Stimulated activated CD4-positive, alpha-beta T cell treated with anti-CD3 and anti-CD28 coated beads, Interleukin-12 subunit alpha, Interleukin-12 subunit beta, amount 100 ng/mL, for 48 hours (primary cell): Measurements from ENCODE around the gene NSD2.
"Not testable (repeated sequence)": the region's sequence is repeated elsewhere in the genome, so short reads cannot be mapped to it uniquely, and the experiment has no call there.

Experiments
- DNase-seq, 3 donors: peaks; one replicate each; pipeline ENCODE4 v3.0.0-alpha.2; 2020; ENCODE audit warnings: low read depth in 2 of 3, low spot score in 1 of 3

NSD2 gene

DNA sequence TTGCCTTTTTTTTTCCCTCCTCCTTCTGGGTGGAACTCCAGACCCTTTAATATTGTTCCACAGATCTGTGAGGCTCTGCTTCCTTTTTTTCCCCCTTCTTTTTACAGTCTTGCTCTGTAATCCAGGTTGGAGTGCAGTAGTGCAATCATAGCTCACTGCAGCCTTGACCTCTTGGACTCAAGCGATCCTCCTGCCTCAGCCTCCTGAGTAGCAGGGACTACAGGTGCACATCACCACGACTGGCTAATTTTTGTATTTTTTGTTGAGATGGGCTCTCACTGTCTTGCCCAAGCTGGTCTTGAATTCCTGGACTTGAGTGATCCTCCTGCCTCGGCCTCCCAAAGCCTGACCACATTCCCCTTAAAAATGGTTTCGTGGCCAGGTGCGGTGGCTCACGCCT, 26.8 kb downstream of the NSD2 start:
- DNase-seq, result no peak

DNA sequence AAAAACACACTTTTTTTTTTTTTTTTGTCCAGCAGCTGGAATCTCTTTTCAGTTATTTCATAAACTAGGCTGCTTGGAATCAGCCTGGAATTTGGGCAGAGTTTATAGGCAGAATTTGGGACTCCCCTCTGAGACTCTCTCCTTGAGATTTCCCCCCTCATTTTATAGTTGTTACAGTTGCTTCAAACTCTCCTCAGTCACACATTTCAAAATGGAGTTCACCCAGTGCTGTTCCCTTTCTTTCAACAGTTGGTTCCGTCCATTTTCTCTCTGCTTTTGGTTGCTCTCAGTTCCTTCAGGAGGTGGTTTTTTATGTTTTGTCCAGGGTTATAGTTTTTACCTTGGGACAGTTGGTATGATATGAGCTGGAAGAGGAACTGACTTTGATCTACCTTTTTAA, 27.5 kb downstream of the NSD2 start:
- DNase-seq, result no peak

DNA sequence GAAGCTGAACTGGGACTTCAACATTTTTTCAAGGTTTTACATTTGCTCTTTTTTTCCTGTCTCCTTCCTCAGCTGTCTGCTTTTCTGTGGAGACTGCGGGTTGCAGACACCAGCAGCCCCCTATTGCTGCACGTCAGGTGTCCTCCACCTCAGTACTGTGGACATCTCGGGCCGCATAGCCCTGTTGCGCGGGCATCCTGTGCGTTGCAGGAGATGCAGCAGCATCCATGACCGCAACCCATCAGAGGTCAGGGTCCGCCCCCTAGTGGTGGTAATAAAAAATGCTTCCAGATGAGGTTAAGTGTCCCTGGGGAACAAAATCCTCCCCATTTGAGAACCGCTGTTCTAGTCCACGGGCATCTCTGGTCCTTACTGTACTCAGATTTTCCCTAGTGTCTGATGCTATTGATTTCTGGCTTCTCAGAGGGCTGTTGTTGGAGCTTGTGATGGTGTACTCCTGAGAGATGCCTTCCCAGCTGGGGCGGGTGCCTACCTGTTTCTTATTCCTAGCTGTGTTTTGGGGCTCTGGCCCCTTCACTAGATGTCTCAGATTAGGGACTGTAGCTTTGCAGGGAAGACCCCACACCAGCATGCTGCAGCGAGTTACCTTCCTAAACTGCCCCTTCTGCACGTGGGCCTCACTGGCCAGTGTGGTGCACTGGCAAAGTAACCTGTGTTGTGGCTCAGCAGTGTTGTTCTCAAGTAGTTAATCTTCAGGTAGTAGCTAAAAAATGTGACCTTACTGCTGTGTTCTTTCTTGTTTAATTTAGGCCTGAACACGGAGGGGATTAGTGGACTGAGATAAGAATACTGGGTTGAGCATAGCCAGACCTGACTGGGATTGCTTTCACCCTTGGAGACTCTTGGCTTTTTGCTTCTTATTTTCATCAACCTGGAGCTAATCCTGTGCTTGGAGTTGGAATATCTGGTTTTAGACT, 28.2 kb downstream of the NSD2 start:
- DNase-seq, result peak; percentile 53 to 73 (median 56)

DNA sequence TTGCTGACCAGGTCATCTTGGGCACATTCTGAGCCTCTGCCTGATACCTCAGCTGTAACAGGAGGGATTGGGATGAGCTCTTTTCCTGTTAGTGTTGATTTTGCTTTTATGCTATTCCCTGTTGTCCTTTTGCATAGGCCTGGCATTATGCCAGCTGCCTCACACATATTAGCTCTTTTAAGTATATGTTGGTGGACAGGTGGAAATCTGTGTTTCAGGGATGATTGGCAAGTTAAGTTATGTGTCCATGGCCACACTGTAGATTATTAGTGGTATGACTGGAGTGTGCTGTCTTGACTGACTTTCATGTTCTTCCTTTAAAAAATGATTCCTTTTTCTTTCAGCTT, 28.9 kb downstream of the NSD2 start:
- no peak for DNase-seq

DNA sequence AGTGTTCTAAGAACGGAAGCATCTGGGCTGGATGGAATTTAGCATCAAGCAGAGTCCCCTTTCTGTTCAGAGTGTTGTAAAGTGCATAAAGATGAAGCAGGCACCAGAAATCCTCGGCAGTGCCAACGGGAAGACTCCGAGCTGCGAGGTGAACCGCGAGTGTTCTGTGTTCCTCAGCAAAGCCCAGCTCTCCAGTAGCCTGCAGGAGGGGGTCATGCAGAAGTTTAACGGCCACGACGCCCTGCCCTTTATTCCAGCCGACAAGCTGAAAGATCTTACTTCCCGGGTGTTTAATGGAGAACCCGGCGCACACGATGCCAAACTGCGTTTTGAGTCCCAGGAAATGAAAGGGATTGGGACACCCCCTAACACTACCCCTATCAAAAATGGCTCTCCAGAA, 29.4 kb downstream of the NSD2 start:
- no peak for DNase-seq

DNA sequence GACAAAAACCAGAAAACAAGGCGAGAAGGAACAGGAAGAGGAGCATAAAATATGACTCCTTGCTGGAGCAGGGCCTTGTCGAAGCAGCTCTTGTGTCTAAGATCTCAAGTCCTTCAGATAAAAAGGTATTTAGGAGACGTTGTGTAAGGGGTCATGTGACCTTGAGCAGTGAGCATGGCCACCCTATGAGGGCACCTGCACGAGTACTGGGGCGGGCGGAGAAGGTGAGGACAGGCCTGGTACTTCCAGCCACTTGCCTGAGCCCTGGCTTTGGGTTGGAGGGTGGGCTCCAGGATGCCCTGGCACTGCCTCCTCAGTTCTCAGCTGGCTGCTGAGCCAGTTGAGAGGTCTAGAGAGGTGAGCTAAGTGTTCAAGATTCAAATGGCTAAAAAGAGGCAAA, 29.9 kb downstream of the NSD2 start:
- no peak for DNase-seq

DNA sequence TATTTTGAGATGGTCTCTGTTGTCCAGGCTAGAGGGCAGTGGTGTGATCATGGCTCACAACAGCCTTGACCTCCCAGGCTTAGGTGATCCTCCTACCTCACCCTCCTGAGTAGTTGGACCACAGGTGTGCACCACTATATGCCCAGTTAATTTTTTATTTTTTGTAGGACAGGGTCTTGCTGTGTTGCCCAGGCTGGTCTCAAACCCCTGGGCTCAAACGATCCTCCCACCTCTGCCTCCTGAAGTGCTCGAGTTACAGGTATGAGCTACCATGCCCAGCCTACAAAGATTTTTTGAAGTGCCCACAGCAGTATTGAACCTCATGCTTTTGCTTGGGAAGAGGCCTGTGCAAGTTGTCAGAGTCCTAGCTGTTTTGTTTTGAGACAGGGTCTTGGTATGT, 31.1 kb downstream of the NSD2 start:
- no peak for DNase-seq

DNA sequence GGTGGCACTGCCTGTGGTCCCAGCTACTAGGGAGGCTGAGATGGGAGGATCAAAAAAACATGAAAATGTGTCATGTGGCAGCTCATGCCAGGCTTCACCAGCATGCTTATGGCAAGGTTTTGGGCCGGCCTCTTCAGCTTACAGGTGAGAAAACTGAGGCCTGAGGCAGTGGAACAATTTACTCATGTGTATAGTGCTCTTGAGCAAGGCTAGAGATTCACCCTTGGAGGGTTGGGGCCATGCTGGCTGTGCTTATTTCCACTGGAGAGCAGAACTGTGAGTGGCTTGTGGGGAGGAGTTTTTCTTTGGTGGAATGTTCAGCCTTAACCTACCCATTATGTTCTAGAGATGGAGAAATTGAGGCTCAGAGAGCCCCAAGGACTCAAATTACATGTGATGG, 31.8 kb downstream of the NSD2 start:
- DNase-seq, result no peak

DNA sequence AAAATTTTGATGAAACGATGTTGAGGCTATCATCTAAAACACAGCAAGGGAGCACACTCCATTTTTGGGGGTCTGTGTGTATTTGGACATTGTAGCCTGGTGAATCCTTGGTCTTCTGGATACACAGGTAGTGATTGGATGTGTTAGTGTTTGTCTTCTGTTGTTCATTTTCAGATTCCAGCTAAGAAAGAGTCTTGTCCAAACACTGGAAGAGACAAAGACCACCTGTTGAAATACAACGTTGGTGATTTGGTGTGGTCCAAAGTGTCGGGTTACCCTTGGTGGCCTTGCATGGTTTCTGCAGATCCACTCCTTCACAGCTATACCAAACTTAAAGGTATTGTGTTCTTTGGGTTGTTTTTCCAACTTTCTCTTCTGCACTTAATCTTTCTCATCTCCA, 32.8 kb downstream of the NSD2 start:
- no peak for DNase-seq

DNA sequence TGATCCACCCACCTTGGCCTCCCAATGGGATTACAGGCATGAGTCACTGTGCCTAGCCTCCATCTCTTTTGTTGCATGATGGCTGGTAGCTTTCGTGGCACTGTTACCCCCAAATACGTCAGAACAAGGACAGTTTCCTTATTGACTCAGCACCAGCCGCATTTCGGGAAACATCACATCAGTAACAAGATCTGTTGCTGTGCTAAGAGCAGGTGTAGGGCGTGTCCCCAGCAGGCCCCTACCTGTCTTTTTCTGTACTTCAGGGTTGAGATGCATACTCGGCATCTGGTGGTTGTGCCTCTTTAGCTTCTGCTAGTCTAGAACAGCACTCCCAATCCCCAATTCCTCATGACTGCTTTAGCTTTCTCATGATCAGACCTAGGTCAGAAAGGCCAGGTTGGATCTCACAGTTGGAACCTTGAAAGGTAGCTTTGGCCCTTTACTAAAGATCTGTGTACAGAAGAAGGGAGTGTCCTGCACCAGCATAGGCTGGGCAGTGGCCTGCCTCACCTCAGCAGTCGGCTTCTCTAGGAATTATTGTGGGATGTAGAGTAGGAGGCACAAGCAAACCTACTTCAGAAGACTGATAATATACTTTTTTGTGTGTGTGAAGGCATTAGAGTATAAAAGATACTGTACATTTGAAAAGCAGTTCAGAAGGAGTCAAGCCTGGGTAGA, 36.8 kb downstream of the NSD2 start:
- DNase-seq, result no peak

DNA sequence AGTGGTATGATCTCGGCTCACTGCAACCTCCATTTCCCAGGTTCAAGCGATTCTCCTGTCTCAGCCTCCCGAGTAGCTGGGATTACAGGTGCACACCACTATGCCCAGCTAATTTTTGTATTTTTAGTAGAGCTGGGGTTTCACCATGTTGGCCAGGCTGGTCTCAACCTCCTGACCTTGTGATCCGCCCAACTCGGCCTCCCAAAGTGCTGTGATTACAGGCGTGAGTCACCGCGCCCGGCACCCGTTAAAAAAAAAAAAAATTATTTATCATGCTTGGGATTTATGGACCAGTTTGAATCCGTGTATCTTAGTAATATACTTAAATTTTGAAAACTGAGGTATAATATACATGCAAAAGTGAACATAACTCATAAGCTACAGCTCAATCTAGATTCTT, 38.5 kb downstream of the NSD2 start:
- not testable (repeated sequence) for DNase-seq

DNA sequence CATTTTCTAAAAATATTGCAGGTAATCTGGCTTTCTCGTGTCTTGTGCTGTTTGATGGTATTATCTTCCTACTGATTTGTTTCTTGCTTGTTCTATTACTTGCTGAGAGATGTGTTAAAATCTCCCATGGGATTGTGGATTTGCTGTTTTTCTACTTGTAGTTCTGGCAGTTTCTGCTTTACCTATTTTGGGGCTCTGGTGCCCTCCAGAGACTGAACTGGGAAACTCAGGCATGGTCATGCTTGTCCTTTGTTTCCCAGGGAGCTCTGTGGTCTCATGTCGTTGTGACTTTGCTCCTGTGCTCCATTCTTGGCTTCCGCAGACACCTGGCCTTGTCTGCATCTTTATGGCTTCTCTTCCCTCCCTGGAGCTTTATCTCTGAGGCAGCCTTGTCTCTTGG, 39.5 kb downstream of the NSD2 start:
- DNase-seq, result no peak

DNA sequence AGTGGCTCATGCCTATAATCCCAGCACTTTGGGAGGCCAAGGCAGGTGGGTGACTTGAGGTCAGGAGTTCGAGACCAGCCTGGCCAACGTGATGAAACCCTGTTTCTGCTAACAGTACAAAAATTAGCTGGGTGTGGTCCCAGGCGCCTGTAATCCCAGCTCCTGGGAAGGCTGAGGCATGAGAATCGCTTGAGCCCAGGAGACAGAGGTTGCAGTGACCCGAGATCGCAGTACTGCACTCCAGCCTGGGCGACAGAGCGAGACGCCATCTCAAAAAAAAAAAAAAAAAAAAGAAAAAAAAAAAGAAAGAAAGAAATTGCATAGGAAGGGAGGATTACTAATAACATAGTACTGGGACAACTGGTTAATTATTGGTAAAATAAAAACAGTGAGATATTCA, 40.1 kb downstream of the NSD2 start:
- not testable (repeated sequence) for DNase-seq

DNA sequence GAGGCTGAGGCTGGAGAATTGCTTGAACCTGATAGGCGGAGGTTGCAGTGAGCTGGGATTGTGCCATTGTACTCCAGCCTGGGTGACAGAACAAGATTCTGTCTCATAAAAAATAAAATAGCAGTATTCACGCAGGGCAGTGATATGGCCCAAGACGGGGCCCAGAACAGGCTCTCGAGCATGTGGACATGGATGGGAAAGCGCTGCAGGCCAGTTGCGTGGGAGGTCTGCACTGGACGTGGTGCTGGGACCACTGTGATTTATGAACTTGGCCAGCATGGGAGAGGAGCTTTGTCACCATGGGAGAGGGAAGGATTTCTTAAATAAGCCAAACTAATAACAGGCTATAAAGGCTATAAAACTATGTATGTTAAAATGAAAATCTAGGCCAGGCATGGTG, 51.6 kb downstream of the NSD2 start:
- DNase-seq, result no peak

DNA sequence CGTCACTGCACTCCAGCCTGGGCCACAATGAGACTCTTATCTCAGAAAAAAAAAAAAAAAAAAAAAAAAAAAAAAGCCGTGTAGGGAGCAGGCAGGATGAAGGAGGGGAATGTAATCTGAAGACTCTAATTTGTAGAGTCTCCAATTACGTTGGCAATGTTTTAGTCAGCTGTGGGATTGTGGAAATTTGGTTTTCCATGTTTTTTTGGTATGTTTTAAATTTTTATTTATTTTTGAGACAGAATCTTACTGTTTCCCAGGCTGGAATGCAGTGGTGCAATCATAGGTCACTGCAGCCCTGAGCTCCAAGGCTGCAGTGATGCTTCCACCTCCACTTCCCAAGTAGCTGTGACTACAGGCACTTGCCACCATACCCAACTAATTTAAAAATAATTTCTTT, 56.5 kb downstream of the NSD2 start:
- no peak for DNase-seq

DNA sequence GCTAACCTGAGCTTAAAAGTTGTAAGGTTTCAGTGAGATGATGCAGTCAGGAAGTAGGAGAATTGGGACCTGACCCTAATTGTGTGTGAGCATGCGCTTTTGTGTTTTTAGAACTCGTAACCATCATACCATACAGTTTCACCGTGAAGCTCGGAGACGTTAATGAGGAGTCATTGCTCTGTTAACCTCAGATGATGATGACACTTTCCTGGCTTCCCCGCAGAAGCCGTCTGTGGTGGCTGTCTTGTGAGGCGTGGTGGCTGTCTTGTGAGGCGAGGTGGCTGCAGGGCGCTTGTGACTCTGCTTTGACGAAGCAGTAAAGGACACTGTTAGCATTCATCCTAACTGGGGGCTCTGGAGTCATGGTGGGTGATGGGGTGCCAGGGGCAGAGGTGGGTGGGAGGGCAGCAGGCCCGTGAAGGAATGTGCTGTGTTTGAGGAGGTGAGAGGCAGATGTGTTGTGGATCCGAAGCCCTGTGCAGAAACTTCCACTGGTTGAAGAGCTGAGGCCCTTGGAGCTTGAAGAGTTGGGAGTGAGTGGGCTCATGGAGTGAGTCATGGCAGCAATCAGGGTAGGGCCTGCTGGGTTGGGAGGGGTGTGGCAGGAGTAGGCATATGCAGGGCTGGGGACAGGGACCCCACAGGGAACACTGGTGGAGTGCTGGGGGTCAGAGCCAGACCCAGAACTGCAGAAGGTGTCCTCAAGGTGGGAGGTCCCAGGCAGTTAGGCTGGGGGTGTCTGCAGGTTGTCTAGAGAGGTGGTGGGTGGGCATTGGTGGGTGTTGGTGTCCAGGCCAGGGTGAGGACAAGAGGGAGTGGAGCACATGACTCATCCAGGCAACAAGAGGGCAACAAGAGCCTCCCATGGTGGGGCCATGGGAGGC, 57.4 kb downstream of the NSD2 start:
- DNase-seq, result no peak

DNA sequence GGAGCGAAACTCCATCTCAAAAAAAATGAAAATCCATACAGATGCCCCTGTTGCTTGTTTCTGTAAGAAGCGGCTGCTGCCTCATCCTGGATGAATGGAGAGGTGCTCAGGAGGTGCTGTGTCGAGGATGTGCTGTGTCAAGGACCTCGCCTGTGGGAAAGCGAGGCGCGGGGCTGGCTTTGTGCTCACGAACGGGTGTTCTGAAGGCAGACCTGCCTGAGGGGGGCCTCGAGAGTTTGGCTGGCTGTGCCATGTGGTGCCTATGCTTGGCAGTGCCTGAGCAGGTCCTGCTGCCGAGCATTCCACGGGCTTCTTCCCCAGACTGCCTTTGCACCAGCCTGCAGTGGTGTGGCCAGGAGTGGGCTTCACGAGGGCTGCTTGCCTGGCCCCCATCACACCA, 61.5 kb downstream of the NSD2 start:
- DNase-seq, result no peak

DNA sequence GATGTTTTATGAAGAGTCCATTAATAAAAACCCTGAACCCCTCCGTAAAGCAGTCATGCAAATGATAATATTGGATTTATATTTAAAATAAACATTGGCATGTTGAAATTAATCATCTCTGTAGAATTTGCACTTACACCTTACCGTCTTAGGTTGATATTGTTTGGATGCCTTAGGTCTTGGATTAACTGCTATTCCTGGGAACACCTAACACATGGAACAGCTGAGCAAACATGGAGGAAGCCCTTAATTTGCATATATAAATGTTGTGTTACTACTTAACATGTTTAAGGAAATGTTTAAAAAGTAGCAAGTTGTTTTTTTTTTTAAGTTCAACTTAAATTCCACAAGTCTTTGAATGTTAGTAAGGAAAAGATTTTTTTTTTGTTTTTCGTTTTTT, 62.5 kb downstream of the NSD2 start:
- DNase-seq, result no peak

DNA sequence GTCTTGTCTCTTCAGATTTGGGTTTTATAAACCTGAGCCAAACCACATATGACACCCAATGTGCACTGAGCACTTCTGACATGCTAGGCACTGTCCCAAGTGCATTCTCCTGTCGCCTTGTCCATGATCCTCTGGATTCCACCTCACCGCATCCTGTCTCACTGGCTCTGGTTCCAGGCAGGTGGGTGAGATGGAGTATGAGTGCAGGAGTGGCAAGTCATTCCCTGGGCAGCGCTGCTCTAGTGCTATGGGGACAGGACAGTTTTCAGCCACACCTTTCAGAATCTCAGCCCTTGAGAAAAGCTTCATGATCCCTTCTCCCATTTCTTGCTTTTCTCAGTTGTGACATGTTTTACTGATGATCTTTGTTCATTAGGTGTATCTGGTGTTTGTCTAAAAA, 66.4 kb downstream of the NSD2 start:
- DNase-seq, result no peak

DNA sequence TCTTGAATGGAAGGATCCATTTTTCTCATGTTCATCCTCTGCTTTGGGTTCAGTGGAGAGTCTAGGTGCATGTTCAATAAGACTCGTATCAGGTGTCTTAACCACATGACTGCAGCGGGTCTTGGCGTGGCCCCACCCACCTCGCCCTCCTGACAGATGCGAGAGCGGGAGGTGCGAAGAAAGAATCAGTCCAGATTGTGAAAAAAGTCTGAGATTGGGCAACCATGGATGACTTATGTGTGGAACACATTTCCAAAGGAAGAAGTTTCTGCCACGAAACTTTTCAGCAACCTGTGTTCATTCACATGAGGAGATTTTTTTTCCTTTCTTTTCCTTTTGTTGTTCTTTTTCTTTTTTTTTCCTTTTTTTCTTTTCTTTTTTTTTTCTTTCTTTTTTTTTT, 66.8 kb downstream of the NSD2 start:
- DNase-seq, result no peak

DNA sequence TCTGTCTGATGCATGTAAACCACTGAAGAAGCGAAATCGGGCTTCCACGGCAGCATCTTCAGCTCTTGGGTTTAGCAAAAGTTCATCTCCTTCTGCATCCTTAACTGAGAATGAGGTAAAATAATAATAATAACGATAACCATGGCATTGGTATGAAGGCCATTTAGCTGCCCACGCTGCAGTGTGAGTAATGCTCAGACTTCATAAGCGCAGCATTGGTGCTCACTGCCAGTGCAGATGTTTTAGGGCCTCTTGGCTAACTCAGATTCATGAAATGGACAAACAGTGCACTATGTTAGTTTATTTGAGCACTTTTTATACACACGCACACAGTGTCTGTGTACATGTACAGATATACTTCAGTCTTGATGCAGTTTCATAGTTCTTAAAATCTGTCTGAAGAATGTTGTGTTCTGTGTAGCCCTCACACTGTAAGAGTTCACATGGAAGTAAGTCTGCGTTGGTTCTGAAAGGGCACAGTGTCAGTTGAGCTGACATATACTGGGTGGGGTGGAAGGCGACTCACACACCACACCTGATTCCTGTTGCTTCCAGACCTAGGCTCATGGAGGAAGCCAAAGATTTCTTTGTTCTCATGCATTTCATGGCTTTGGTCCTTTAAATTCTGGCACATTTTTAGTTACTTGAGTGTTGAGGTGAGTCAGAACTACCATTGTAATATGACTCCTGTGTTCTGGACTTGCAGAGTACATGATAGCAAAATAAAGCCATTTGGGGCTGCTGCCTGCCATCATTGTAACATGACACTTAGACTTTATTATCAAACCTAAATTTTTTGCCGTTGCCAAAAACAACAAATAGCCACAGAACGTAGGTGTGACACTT, 68.7 kb downstream of the NSD2 start:
- DNase-seq, result no peak
